GM21619 (cell line): ENCODE measurements around the gene UBE2D2.
"Not testable (repeated sequence)": the region's sequence is repeated elsewhere in the genome, so short reads cannot be mapped to it uniquely, and the experiment has no call there.

Source experiments
- ATAC-seq: cut with Tn5 transposase; IDR thresholded peaks from one replicate; pipeline ENCODE4 v1.9.1; 2021; ENCODE audit not compliant: unreplicated experiment

The UBE2D2 gene

GRCh38 chr5:139578325-139578724, 17.2 kb downstream of the UBE2D2 start:
- ATAC-seq, result no peak

GRCh38 chr5:139582181-139582580, 21.0 kb downstream of the UBE2D2 start:
- not testable (repeated sequence) for ATAC-seq

GRCh38 chr5:139584137-139584536, 23.0 kb downstream of the UBE2D2 start:
- ATAC-seq, result no peak

DNA sequence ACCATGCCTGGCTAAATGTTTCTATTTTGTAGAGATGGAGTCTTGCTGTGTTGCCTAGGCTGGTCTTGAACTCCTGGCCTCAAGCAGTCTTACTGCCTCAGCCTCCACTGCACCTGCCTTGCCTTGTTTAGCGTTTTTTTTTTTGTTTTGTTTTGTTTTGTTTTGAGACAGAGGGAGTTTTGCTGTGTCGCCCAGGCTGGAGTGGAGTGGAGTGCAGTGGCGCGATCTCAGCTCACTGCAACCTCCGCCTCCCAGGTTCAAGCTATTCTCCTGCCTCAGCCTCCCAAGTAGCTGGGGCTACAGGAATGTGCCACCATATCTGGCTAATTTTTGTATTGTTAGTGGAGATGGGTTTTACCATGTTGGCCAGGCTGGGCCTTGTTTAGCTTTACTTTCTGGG, 27.0 kb downstream of the UBE2D2 start:
- not testable (repeated sequence) for ATAC-seq

- ATAC-seq, result no peak
These were observed 27.8 kb downstream of the UBE2D2 start for GRCh38 chr5:139588962-139589361.

DNA sequence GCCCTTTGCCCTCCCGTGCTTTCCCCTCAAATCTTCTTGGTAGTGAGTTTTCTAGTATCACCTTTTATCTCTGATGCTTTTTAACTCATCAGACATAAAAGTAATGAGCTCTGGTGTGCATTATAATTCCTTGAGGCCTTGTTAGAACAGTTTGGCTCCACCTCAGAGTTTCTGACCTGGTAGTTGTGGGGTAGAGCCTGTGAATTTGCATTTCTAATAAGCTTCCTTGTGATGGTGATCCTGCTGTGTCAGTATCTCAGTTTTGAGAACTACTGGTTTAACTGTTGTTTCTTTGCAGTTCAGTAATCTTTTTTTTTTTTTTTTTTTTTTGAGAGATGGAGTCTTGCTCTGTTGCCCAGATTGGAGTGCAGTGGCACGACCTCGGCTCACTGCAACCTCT, 31.1 kb downstream of the UBE2D2 start:
- peak; percentile 56 for ATAC-seq

DNA sequence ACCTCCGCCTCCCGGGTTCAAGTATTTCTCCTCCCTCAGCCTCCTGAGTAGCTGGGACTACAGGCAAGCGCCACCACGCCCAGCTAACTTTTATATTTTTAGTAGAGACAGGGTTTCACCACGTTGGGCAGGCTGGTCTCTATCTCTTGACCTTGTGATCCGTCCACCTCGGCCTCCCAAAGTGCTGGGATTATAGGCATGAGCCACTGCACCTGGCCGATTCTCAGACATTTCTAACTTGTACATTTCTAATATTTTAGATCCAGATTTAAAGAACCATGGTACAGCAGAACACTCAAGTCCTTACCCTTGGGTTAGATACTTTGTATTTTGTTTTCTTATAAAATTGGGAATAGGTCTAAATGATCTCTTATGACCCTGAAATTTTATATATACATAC, 31.9 kb downstream of the UBE2D2 start:
- not testable (repeated sequence) for ATAC-seq

- no peak for ATAC-seq
These were observed 32.7 kb downstream of the UBE2D2 start for GRCh38 chr5:139593716-139594319.

DNA sequence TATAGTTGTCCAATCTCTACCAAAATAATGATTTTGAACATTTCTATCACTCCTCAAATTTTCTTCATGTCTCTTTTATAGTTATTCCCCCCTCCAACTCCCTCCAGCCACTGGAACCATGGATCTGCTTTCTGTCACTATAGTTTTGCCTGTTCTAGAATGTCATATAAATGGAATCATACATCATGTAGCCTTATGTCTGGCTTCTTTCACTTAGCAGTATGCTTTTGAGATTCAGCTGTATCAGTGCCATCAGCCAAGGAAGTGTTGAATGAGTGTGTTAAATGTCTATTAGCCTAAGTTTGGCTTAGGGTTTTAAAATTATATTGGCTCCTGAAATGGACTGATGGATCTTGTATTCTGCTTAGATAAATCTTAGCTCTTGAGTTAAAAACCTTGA, 36.0 kb downstream of the UBE2D2 start:
- ATAC-seq, result no peak

GRCh38 chr5:139598601-139598965, 37.4 kb downstream of the UBE2D2 start:
- not testable (repeated sequence) for ATAC-seq

DNA sequence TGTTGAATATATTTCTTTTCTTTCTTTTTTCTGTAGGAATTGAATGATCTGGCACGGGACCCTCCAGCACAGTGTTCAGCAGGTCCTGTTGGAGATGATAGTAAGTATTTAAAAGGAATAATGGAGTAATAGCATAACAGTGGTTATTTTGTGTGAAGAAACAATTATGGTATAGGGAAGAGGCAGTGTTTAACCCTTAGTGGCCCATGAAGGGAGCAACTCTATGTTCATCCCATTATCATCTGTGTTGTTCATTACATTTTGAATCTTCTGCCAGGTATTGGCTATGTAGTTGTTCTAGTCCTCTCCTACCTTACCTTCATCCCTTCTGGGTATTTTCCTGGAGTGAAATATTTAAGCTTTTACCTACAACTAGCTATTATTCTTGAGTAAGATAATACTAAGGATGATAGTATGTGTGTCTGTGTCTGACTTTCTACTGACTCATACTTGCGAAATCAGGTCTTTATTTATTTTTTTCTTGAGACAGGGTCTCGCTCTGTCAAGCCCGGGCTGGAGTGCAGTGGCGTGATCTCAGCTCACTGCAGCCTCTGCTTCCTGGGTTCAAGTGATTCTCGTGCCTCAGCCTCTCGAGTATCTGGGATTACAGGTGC, 39.3 kb downstream of the UBE2D2 start:
- no peak for ATAC-seq

- no peak for ATAC-seq
These were observed 40.3 kb downstream of the UBE2D2 start for GRCh38 chr5:139601429-139601828.

GRCh38 chr5:139601948-139602347, 40.8 kb downstream of the UBE2D2 start:
- ATAC-seq, result not testable (repeated sequence)

DNA sequence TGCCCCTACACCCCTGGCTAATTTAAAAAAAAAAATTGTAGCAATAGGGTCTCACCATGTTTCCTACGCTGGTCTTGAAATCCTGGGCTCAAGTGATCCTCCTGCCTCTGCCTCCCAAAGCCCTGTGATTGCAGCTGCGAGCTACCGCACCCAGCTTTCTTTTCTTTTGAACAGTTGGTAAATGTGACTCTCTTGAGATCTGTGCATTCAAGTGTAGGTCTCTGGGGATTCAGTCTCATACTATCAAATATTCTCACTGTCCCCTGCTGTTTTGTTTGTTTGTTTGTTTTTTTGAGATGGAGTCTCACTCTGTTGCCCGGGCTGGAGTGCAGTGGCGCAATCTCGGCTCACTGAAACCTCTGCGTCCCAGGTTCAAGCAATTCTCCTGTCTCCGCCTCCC, 44.7 kb downstream of the UBE2D2 start:
- ATAC-seq, result no peak

- no peak for ATAC-seq
These were observed 50.8 kb downstream of the UBE2D2 start for GRCh38 chr5:139611703-139612584.

DNA sequence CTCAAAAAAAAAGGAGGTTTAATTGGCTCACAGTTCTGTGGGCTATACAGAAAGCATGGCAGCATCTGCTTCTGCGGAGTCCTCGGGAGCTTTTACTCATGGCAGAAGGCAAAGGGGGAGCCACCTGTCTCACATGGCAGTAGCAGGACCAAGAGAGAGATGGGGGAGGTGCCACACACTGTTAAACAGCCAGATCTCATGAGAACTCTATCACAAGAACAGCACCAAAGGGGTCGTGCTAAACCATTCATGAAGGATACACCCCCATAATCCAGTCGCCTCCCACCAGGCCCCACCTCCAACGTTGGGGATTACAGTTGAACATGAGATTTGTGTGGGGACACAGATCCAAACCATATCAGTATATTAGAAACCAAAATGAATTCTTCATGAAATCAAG, 58.7 kb downstream of the UBE2D2 start:
- ATAC-seq, result no peak

DNA sequence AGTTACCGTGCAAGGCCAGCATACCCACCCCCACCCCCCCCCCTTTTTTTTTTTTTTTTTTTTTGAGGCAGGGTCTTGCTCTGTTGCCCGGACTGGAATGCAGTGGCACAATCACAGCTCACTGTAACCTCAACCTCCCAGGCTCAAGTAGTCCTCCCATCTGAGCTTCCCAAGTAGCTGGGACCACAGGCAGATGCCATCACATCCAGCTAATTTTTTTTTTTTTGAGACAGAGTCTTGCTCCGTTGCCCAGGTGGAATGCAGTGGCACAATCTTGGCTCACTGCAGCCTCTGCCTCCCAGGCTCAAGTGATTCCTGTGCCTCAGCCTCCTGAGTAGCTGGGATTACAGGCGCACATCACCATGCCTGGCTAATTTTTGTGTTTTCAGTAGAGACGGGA, 64.3 kb downstream of the UBE2D2 start:
- ATAC-seq, result not testable (repeated sequence)

DNA sequence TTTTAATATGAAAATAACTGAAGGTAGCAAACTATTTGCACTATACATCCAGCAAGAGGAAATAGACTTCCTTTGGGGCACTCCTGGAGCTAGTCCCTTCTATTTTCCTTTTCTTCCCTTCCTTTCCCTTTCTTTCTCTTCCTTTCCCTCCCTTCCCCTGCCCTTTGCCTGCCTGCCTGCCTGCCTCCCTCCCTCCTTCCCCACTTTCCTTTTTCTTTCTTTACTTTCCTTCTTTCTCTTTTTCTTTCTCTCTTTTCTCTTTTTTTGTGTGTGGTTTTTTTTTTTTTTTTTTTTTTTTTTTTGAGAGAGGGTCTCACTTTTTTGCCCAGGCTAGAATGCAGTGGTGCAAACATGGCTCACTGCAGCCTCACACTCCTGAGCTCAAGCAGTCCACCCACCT, 69.7 kb downstream of the UBE2D2 start:
- ATAC-seq, result no peak

- ATAC-seq, result no peak
These were observed 70.5 kb downstream of the UBE2D2 start for GRCh38 chr5:139631520-139632165.

- ATAC-seq, result no peak
These were observed 72.3 kb downstream of the UBE2D2 start for GRCh38 chr5:139633295-139634027.

GRCh38 chr5:139634028-139634325, 72.8 kb downstream of the UBE2D2 start:
- ATAC-seq, result no peak
